HepG2 (cell line): ENCODE results near the gene ELAVL2. TPM values are rescaled to one million over a fixed set of nuclear protein-coding genes. Genes with fewer than 3 reads are reported as not detected.

Experiments used
- ATAC-seq: fragments of 200-7000 bp; cut with Tn5 transposase; 3 replicates; pipeline ENCODE4 v1.9.1; 2020; ENCODE audit warnings: mild to moderate bottlenecking, moderate library complexity
- BruUV-seq: library from RNA; stranded (reverse); fragments of 400-500 nt; replicated peaks from 2 replicates; lab custom pipeline; 2021; lab: Mats Ljungman, UMichigan
- CTCF ChIA-PET: fragments of 300-600 bp; formaldehyde crosslinking; extraction: SDS; loops from one replicate; lab custom pipeline; 2021; ENCODE audit warnings: low total read pairs, inconsistent platforms, low intra/inter-chr PET ratio; lab: Yijun Ruan, JAX
- POLR2A ChIA-PET: fragments of 350-600 bp; sonication (Branson Sonifier 250); formaldehyde crosslinking; loops from one replicate; lab custom pipeline; 2020; ENCODE audit warnings: antibody characterized with exemption, inconsistent platforms; lab: Yijun Ruan, JAX
- DNase-seq: peaks from one replicate; pipeline ENCODE4 v3.0.0-alpha.2; 2015; ENCODE audit warnings: low spot score
- FAIRE-seq: peaks from 3 replicates; lab custom pipeline; 2011; peaks lifted over from hg19 to GRCh38; lab: Jason Lieb, UNC
- H2AFZ ChIP-seq: one replicate; pipeline ENCODE4 v1.6.1; 2011; ENCODE audit warnings: low read length, inconsistent platforms
- H3K27ac ChIP-seq: fragments of 300-600 bp; 3 replicates; pipeline ENCODE4 v1.8.0; 2011; ENCODE audit warnings: mixed run types, mild to moderate bottlenecking, mixed read lengths, low read length, inconsistent platforms; ENCODE audit not compliant: insufficient read depth; ENCODE audit errors: extremely low read length
- H3K27me3 ChIP-seq, 2 experiments: fragments of 200-600 bp in 1 of 2; 2 replicates in 1 of 2; 3 replicates in 1 of 2; pipeline versions ENCODE4 v1.6.0 to v1.8.0; 2011; ENCODE audit warnings: low read length in 2 of 2, mild to moderate bottlenecking in 2 of 2, moderate library complexity in 2 of 2, inconsistent platforms in 1 of 2; ENCODE audit not compliant: insufficient read depth in 2 of 2, control insufficient read depth in 1 of 2
- H3K36me3 ChIP-seq, 2 experiments: fragments of 200-600 bp in 1 of 2; replicated peaks in 1 of 2; 2 replicates in 1 of 2; 3 replicates in 1 of 2; pipeline versions ENCODE4 v1.5.1 to v1.8.0; 2011; ENCODE audit warnings: low read length in 2 of 2, inconsistent platforms in 1 of 2; ENCODE audit not compliant: insufficient read depth in 2 of 2, control insufficient read depth in 1 of 2
- H3K4me1 ChIP-seq: 2 replicates; pipeline ENCODE4 v1.5.1; 2012; ENCODE audit warnings: low read length, inconsistent platforms; ENCODE audit not compliant: insufficient read depth
- H3K4me2 ChIP-seq: 2 replicates; pipeline ENCODE4 v1.6.0; 2011; ENCODE audit warnings: low read depth, low read length, inconsistent platforms
- H3K4me3 ChIP-seq, 3 experiments: fragments of 200-600 bp in 1 of 3; sonication (generic), shearing (Covaris generic) in 1 of 3; replicated peaks in 1 of 3; 2 replicates each; pipeline ENCODE4 v1.5.1; 2011 to 2016; ENCODE audit warnings: low read length in 3 of 3, inconsistent platforms in 2 of 3, low read depth in 2 of 3, mild to moderate bottlenecking in 2 of 3, control low read depth in 1 of 3, mixed read lengths in 1 of 3; ENCODE audit not compliant: insufficient read depth in 1 of 3
- H3K79me2 ChIP-seq: one replicate; pipeline ENCODE4 v1.6.1; 2011; ENCODE audit warnings: low read length, inconsistent platforms; ENCODE audit not compliant: insufficient read depth
- H3K9ac ChIP-seq: 2 replicates; pipeline ENCODE4 v1.6.0; 2011; ENCODE audit warnings: mild to moderate bottlenecking, low read depth, low read length, inconsistent platforms; ENCODE audit not compliant: insufficient read depth
- H3K9me3 ChIP-seq: 2 replicates; pipeline ENCODE4 v1.5.1; 2012; ENCODE audit warnings: mild to moderate bottlenecking, low read length
- H4K20me1 ChIP-seq: 2 replicates; pipeline ENCODE4 v1.6.0; 2011; ENCODE audit warnings: inconsistent platforms, mild to moderate bottlenecking, low read length, moderate library complexity; ENCODE audit not compliant: insufficient read depth
- IRF2 ChIP-seq: IDR thresholded peaks from 2 replicates; pipeline ENCODE4 v1.6.1; 2018; ENCODE audit warnings: missing genetic modification reagents, missing compliant biosample characterization
- JUND ChIP-seq: sonication (generic); formaldehyde crosslinking; IDR thresholded peaks from 2 replicates; pipeline ENCODE4 v1.8.0; 2022; ENCODE audit warnings: mild to moderate bottlenecking, missing genetic modification reagents
- SNAI1 ChIP-seq: sonication (generic); formaldehyde crosslinking; IDR thresholded peaks from 2 replicates; pipeline ENCODE4 v1.5.0; 2020; ENCODE audit warnings: mild to moderate bottlenecking, missing genetic modification reagents, borderline replicate concordance
- ZKSCAN5 ChIP-seq: sonication (generic); formaldehyde crosslinking; IDR thresholded peaks from 2 replicates; pipeline ENCODE4 v1.5.1; 2020; ENCODE audit warnings: mild to moderate bottlenecking, missing genetic modification reagents
- ZNF12 ChIP-seq: sonication (generic); formaldehyde crosslinking; IDR thresholded peaks from 2 replicates; pipeline ENCODE4 v1.5.0; 2020; ENCODE audit warnings: missing genetic modification reagents
- ZNF337 ChIP-seq: sonication (generic); formaldehyde crosslinking; IDR thresholded peaks from 2 replicates; pipeline ENCODE4 v1.5.1; 2020; ENCODE audit warnings: missing genetic modification reagents, low read depth, mild to moderate bottlenecking, borderline replicate concordance
- ZNF484 ChIP-seq: sonication (generic); formaldehyde crosslinking; IDR thresholded peaks from 2 replicates; pipeline ENCODE4 v1.5.1; 2020; ENCODE audit warnings: mild to moderate bottlenecking, low read depth, missing genetic modification reagents, borderline replicate concordance
- ZNF644 ChIP-seq: IDR thresholded peaks from 2 replicates; pipeline ENCODE4 v1.6.1; 2016; ENCODE audit warnings: low read depth
- ZNF776 ChIP-seq: sonication (generic); formaldehyde crosslinking; IDR thresholded peaks from 2 replicates; pipeline ENCODE4 v1.4.0; 2020; ENCODE audit warnings: mild to moderate bottlenecking, missing genetic modification reagents
- in situ Hi-C: cut with HindIII; loops from 2 replicates; pipeline ENCODE4 v1.10.0; 2017; ENCODE audit warnings: low pct_unique_long_range_greater_than_20kb; ENCODE audit not compliant: extremely low pct_ligation_motif_present
- intact Hi-C: fragments of 100-400 bp; cut with micrococcal nuclease; formaldehyde crosslinking; loops from one replicate; pipeline ENCODE4 v1.10.0; 2022; ENCODE audit not compliant: unreplicated experiment
- polyA plus RNA-seq, 8 experiments: library from polyadenylated mRNA; depleted of rRNA in 3 of 8; stranded (reverse) in 7 of 8; unstranded in 1 of 8; fragments of >200 nt; fragmentation: Illumina TruSeq in 4 of 8; extraction: Trizol in 4 of 8; gene quantifications; 2 replicates each; pipeline versions ENCODE4 v1.2.1 to v1.2.3, GENCODE V29; 2011 to 2016; ENCODE audit warnings: low read depth in 4 of 8, missing spikeins in 1 of 8, mixed read lengths in 1 of 8; ENCODE audit not compliant: insufficient read depth in 1 of 8
- total RNA-seq, 5 experiments: library from RNA; depleted of rRNA; stranded (reverse); fragments of >200 nt; fragmentation: Illumina TruSeq; extraction: Trizol; gene quantifications; 2 replicates each; pipeline ENCODE4 v1.2.3, GENCODE V29; 2016; ENCODE audit warnings: low read depth in 1 of 5
- TF ChIP-seq, protein P1 (sequence below): sonication (generic); formaldehyde crosslinking; IDR thresholded peaks from 2 replicates; pipeline ENCODE4 v1.4.0; 2020; ENCODE audit warnings: low read depth, mild to moderate bottlenecking, missing genetic modification reagents
- TF ChIP-seq, protein P2 (sequence below): conservative IDR thresholded peaks from 2 replicates; pipeline ENCODE4 v1.6.1; 2018; ENCODE audit warnings: missing genetic modification reagents
- TF ChIP-seq, protein P3 (sequence below): sonication (generic); formaldehyde crosslinking; IDR thresholded peaks from 2 replicates; pipeline ENCODE4 v1.9.0; 2021; ENCODE audit warnings: missing genetic modification reagents, mild to moderate bottlenecking, borderline replicate concordance

The ELAVL2 gene
- total and polyA plus RNA-seq, 2 of the 13 experiments (the other 11 are each of a cell fraction or from before 2014, with no cell fraction given), result not detected

DNA sequence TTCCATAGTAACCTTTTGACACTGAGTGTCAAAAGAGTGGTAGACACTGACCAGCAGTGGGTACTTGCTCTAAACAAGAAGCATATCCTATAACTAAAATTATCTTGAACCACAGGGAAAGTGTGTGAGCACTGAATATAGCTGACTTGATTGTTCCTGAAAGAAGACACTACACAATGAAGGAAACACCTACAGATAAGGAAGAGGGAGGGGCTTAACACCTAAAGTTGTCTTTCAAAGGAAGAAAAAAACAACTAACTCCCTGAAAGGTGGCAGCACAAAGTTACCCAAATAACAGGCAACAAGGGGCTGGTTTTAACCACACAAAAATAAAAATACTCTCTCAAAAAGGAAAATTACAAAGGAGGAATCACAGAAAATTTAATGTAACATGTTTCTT, 6.6 kb downstream of the ELAVL2 start:
- Histone ChIP-seq H3K27ac (no peak overlapping the region), H3K9me3 (no peaks in the 10 kb centered on the region), H4K20me1 (no peaks in the 10 kb centered on the region), H3K36me3 (no peaks in the 10 kb centered on the region), H3K4me3 (no peak overlapping the region), H3K9ac (no peak overlapping the region), H3K27me3 (peaks cover 0 to 7% of the 10 kb centered on the region in 2 experiments; a peak in 3 of 5 replicates), H3K4me2 (no peak overlapping the region), H3K4me1 (no peaks in the 10 kb centered on the region), H2AFZ (no peak overlapping the region), H3K79me2 (no peaks in the 10 kb centered on the region)
- DNase-seq (no peak), FAIRE-seq (no peak), ATAC-seq (no peak)
- BruUV-seq, result no TSS peak
- POLR2A ChIA-PET, result no interaction called here
- TF ChIP-seq, protein P1, sequence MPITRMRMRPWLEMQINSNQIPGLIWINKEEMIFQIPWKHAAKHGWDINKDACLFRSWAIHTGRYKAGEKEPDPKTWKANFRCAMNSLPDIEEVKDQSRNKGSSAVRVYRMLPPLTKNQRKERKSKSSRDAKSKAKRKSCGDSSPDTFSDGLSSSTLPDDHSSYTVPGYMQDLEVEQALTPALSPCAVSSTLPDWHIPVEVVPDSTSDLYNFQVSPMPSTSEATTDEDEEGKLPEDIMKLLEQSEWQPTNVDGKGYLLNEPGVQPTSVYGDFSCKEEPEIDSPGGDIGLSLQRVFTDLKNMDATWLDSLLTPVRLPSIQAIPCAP (CRISPR knock-in tag), result no peak
- TF ChIP-seq ZNF776 (no peak), SNAI1 (no peak), JUND (CRISPR knock-in tag) (no peak), IRF2 (CRISPR knock-in tag) (no peak), ZNF337 (CRISPR knock-in tag) (no peak), ZKSCAN5 (CRISPR knock-in tag) (no peak), ZNF484 (no peak), ZNF12 (no peak), ZNF644 (CRISPR knock-in tag) (no peak)
- TF ChIP-seq, protein P2, sequence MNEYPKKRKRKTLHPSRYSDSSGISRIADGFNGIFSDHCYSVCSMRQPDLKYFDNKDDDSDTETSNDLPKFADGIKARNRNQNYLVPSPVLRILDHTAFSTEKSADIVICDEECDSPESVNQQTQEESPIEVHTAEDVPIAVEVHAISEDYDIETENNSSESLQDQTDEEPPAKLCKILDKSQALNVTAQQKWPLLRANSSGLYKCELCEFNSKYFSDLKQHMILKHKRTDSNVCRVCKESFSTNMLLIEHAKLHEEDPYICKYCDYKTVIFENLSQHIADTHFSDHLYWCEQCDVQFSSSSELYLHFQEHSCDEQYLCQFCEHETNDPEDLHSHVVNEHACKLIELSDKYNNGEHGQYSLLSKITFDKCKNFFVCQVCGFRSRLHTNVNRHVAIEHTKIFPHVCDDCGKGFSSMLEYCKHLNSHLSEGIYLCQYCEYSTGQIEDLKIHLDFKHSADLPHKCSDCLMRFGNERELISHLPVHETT (CRISPR knock-in tag), result no peak
- TF ChIP-seq, protein P3, sequence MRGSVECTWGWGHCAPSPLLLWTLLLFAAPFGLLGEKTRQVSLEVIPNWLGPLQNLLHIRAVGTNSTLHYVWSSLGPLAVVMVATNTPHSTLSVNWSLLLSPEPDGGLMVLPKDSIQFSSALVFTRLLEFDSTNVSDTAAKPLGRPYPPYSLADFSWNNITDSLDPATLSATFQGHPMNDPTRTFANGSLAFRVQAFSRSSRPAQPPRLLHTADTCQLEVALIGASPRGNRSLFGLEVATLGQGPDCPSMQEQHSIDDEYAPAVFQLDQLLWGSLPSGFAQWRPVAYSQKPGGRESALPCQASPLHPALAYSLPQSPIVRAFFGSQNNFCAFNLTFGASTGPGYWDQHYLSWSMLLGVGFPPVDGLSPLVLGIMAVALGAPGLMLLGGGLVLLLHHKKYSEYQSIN (CRISPR knock-in tag), result no peak
- intact Hi-C loops (no loop called here), in situ Hi-C loops (no loop called here)
- CTCF ChIA-PET, result no interaction called here
